GM21723 (cell line): ENCODE data around the gene PNMA8B.
"Not testable (repeated sequence)": the region's sequence is repeated elsewhere in the genome, so short reads cannot be mapped to it uniquely, and the experiment has no call there.

Experiments
- ATAC-seq: cut with Tn5 transposase; IDR thresholded peaks from one replicate; pipeline ENCODE4 v1.9.1; 2021; ENCODE audit warnings: mild to moderate bottlenecking, moderate library complexity; ENCODE audit not compliant: unreplicated experiment

PNMA8B gene, protein sequence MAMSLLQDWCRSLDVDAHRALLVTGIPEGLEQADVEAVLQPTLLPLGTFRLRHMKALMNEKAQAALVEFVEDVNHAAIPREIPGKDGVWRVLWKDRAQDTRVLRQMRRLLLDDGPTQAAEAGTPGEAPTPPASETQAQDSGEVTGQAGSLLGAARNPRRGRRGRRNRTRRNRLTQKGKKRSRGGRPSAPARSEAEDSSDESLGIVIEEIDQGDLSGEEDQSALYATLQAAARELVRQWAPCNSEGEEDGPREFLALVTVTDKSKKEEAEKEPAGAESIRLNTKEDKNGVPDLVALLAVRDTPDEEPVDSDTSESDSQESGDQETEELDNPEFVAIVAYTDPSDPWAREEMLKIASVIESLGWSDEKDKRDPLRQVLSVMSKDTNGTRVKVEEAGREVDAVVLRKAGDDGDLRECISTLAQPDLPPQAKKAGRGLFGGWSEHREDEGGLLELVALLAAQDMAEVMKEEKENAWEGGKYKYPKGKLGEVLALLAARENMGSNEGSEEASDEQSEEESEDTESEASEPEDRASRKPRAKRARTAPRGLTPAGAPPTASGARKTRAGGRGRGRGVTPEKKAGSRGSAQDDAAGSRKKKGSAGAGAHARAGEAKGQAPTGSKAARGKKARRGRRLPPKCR

DNA sequence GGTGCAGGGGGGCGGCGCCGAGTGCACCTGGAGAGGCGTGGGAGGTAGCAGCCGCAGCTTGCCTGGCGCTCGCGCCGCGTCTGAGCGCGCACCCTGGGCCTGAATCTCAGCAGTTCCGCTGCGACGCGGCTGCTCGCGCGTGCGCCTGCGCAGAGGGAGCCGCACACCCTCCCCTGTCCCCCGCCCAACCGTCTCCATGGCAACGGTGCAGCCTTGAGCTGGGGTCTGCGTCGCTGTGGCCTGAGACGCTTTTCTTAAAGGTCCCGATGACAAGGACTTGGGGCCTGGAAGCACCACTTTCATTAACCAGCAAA is at the start of gene PNMA8B:
Gene PNMA8B (minus strand): TSS at position 82 of the 314 bp plus-strand sequence. CDS start 402 bp downstream, outside the sequence.
- ATAC-seq, result no peak

DNA sequence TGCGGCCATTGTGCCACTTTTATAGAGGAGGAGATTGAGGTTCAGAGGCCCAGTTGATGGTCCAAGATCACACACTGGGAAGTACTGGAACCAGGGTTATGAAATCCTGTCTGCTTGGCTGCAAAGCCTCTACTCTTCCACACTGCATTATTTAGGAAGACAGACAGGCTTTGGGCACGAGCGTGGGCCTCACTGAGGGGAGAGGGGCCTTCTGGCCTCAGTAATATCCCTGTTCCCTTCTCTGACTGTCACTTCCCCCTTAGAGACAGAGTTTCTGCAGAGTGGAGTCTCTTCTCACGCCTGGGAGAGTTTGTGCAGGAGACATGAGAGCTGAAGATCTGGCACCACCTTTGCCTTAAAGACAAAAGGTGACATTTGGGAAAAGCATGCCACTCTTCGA is 49.0 kb upstream of the PNMA8B start:
- no peak for ATAC-seq

DNA sequence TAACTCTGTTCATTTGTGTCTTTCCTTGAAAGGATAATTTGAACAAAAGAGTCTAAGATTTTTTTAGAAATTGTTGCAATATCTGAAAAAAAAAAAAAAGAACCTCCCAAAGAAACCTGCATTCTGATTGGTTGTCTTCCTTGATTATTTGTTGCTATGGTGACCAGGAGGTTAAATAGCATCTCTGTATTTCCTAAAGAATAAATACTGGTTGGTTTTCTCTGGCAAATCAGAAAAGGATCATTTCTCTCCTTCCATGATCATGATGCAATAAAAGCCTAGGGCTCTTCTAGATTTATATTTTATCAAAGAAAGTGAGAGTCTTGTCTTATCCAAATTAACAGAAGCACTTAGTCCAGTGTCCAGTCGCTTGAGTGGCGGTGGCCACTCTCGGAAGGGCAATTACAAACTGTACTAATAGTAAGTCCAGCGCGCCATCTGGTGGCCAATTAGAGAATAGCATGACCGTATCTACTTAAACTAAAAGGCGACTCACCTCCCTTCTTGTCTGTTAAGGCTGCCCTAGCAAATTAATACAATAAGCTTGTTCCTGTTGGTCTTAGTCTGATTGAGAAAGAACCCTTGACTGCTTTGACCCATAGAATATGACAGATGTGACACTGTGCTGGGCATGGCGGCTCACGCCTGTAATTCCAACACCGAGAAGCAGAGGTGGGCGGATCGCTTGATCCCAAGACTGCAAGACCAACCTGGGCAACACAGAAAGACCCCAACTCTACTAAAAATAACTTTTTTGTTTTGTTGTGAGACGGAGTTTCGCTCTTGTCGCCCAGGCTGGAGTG is 47.0 kb upstream of the PNMA8B start:
- no peak for ATAC-seq

DNA sequence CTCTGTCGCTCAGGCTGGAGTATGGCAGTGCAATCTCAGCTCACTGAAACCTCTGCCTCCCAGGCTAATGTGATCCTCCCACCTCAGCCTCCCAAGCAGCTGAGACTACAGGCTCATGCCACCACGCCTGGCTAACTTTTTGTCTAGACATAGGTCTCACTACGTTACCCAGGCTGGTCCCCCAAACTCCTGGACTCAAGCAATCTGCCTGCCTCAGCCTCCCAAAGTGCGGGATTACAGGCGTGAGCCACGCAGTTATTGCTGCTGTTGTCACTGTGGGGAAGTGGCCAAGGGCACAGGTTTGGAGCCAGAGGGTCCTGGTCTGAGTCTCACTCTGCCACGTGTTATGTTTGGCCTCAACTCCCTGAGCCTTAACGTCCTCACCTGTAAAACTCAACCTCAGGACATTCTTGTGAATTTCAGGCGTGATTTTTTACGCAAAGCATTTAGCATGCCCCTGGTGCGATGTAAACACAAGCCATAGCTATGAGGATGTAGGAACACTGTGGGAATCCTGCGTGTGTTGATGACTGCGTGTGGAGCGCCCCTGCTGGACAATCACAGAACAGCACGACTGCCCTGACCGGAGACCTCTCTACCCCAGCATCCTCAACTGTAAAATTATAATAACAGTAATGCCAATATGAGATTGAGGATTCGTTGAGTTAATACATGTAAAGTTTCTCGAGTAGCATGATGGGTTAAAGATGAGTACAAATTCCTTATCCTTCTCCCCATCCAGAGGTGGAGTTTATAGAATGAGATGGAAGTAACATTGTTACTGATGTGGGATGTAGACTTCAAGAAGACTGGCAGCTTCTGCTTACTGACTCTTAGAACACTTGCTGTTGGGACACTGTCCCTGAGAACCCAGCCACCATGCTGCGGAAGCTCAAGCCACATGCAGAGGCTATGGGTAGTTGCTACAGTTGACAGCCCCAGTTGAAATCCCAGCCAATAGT is 41.8 kb upstream of the PNMA8B start:
- no peak for ATAC-seq

DNA sequence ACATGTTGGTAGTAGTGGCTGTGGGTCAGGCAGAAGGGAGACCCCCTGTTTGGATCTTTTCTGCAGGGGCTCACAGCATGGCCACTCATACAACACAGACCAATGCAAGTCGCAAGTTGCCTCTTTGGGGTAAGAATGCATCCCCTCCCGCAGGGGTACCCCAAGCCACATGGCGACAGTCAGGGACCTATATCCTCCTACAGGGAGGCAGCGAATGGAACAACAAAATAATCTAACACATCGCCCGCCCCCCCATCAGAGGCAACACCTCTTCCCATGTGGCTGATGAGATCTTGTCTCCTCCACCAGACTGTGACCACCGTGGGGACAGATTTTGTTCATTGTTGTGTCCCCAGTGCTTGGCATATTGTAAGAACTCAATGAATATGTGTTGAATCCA is 40.7 kb upstream of the PNMA8B start:
- ATAC-seq, result no peak

DNA sequence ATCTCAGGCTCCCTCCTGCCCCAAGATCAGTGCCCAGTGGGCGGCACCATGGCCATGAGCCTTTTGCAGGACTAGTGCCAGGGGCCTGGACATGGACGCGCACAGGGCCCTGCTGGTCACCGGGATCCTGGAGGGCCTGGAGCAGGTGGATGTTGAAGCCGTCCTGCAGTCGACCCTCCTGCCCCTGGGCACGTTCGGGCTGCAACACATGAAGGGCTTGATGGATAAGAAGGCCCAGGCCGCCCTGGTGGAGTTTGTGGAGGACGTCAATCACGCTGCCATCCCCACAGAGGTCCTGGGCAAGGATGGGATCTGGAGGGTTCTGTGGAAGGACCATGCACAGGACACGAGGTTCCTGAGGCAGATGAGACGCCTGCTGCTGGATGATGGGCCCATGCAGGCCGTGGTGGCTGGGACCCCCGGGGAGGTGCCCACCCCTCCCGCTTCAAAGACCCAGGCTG is 38.0 kb upstream of the PNMA8B start:
- ATAC-seq, result no peak

DNA sequence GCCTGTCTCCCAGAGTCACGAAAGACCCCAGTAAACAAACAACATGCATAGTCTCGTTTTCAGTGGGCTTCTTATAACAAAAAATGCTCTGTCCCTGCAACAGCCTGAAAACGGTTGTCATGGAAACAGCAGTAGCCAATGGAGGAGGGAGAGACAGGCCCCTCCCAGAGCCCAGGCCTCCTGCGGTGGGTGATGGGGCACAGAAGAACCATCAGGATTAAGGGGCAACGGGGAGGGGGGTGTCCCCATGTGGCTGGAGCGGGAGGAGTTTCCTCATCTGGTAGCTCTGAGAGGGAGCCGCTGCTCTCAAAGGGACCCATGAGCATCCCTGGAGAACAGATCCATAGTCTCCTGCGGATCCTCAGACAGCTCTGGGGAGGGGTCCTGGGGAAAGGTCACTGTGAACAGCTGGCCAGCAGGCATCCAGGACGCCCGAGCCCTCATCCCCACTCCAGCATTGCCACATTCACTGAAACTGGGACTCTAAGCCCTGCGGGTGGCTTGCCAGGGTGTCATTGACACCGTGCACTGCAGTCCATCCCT is 37.5 kb upstream of the PNMA8B start:
- no peak for ATAC-seq

DNA sequence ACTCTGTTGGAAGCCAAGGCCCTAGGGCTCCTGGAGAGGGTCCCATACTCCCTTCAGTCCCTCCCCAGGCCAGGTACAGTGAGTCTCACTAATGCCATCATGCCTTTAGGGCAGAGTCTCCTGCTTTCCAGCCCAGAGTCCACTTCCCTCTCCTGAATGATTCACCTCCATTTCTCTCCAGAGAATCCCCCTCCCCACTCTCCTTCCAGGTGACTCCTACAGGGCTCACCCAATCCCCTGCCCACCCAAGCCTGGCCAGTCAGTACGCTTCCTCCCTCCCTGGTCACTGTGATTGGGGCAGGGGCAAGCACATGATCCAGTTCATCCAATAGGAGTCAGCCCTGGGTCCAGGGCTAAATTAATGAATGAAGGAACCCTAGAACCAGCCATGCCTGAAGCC is 35.0 kb upstream of the PNMA8B start:
- ATAC-seq, result no peak

DNA sequence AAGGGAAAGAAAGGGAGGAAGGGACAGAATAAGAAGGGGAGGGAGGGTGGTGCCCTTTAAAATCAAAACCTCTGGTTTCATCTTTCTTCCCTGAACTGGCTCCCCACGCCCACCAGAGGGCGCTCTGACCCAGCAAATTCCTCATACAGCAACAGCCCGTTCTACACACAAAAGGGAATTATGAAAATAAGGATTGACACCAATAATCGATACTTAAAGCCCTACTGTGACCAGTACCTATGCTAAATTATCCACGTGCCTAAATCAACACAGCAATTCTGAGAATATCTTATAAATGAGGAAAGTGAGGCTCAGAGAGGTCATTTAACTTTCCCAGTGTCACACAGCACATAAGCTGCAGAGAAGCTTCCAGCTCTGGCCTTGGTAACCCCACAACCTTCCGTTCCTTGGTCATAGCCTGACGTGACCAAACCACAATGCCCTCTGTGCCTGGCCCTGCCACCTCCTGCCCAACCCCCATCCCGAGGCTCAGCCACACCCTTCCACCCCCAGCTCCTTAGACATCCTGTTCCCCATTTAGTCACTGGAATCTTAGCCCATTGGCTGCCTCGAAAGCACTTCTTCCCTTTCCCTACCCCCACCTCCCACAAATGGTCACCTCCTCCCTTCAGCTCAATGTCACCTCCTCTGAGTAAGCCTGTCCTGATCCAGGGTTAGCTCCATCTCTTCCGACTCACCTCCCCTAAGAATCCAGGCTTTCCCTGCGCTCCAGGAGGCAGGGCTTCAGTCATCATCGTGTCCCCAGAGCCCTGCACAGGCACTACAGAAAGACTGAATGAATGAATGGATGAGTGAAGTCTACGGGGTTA is 34.2 kb upstream of the PNMA8B start:
- no peak for ATAC-seq

DNA sequence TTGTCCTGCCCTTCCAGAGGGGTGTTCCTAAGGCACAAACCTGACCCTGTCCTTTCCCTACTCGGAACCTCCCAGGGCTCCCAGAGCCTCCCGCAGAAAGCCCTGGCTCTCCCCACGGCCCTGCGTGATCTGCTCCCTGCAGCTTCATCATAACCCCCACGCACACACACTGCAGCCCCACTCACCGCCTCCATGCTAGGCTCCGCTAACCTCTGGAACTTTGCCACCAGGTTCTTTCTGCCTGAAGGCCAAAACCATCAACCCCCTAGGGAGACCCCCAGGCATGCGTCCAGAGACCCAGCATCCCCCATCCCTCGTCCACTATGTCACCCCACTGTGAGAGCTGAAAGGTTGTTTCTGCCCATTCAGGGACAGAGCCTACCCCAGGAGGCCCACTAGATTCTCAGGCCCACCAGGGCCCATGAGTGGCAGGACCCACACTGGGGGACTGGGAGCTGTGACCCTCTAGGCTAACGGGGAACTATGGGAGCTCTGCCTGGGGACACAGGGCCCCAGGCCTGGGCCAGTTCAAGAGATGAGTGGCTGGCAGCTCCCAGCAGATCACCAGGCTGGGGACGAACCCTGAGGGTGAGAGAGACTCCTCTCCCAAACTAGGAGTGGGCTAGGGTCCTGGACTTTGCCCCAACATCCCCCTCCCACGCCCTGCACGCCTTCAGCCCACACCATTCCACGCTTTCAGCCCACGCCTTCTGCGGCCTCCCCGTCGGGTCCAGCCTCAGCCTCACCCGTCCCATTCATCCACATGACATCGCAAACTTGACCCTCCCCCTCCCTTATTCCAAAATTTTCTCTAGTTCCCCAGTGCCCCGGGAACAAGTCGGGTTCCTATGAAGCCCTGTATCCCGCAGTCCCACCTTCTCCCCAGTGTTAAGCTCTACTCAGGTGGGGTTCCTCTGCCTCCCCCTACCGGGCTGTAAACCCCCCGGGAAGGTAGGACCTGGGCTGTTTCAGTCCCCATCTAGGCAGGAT is 33.2 kb upstream of the PNMA8B start:
- no peak for ATAC-seq

DNA sequence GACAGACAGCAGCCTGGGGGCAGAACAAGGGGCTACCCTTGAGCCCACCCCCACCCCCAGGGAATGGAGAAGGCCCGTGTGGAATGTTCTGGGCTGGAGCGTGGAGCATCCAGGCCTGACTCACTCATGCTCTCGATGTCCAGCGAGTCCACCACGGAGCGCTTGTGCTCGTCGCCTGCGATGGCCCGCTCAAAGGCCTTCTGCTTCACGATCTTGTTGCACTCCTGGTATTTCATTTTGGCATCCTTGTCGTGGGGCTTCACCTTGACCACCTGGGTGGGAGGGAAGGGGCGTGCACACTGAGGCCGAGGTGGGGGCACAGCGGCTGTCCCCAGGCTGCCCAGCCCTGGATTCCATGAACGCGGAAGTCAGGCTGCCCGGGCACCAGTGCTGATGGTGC is 31.1 kb upstream of the PNMA8B start:
- ATAC-seq, result not testable (repeated sequence)

DNA sequence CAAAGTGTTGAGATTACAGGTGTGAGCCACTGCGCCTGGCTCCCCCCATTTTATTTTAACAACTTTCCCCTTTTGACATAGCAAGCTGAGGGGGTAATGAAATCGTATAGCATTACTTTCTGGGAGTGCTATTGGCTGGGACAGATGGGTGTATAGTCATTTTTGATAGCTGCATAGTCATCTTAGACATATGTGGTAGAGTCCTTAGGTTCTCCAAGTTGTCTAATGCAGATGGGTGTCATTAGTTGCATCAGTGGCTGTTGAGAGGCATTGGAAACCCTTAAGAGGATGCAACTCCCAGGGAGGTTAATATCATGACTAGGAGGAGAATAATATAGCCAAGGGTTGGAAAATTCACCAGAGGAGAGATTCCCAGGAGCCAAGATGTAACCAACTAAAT is 28.6 kb upstream of the PNMA8B start:
- ATAC-seq, result no peak

DNA sequence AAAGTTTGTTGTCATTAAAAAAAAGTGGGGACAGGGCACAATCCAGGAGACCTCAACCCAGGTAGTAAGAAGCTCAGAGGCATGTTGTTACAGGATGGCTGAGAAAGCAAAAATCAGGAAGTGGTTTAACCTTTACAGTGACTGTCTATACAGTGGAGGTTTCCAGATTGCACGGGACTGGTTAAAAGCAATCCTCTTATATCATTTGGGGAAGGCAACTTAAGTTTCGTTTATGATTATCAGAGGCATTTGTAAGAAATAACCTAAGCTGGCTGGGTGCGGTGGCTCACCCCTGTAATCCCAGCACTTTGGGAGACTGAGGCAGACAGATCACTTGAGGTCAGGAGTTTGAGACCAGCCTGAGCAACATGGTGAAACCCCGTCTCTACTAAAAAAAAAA is 27.3 kb upstream of the PNMA8B start:
- not testable (repeated sequence) for ATAC-seq

DNA sequence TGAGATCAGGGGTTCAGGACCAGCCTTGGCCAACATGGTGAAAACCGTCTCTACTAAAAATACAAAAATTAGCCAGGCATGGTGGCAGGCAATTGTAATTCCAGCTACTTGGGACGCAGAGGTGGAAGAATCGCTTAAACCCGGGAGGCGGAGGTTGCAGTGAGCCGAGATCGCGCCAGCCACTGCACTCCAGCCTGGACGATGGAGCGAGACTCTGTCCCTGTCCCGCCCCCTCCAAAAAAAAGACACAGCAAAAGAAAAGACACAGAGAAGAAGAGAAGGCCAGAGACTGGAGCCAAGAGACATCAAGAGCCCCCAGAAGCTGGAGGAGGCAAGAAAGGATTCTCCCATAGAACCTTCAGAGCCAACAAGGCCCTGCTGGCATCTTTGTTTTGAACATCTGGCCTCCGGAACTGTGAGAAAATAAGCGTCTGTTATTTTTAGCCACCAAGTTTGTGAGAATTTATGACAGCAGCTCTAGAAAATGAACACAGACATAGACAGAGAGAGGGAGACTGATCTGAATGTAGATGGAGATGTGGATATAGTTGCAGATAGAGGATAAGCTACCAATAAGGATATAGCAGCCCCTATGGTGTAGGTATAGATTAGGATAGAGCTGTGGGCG is 25.7 kb upstream of the PNMA8B start:
- ATAC-seq, result no peak

DNA sequence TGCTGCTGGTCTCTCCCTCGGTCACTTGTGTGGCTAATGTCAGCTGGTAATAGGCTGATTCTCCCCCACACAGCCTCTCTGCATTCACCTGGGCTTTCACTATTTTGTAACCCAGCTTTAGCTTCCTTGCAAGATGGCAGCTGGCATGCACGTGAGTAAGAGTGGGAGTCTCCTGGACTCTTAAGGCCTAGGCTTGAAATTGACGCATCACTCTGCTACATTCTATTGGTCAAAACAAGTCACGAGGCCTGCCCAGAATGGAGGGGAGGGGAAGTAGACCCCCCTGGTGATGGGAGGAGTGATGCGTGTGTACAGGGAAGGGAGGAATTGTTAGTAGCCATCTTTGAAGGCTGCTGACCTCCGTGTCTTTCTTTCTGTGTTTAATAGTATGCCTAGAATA is 24.9 kb upstream of the PNMA8B start:
- ATAC-seq, result no peak

DNA sequence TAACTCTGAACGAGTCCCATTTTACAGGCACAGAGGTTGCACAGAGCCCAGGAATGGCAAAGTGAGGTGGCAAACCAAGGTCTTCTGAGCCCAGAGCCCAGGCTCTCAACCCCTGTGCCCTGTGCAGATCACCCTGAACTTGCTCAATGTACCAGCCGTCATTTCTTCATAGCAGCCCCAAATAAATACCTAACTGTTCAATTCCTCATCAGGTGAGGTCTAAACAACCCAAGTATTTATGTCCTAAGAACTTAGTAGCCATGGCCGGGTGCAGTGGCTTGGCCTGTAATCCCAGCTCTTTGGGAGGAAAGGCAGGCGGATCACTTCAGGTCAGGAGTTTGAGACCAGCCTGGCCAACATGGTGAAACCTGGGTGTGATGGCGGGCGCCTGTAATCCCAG is 21.8 kb upstream of the PNMA8B start:
- ATAC-seq, result no peak

DNA sequence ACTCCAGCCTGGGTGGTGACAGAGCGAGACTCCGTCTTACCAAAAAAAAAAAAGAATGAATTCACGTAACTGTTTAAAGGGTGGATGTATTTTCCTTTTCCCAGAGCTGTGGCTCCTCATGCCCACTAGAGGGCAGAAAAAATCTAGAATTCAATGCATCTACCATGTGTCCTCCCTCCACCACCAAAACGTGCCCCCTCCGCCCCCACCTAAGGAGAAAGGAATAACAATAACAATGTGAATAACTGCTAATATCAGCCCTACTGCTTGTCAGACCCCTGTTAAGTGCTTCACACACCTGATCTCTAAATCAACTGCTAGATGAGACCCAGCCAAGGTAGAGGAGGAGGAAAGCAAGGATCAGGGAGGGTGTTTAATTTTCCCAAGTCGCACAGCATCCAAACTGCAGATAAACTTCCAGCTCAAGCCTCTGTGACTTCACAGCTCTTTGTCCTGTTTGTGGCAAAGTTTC is 20.2 kb upstream of the PNMA8B start:
- ATAC-seq, result no peak

DNA sequence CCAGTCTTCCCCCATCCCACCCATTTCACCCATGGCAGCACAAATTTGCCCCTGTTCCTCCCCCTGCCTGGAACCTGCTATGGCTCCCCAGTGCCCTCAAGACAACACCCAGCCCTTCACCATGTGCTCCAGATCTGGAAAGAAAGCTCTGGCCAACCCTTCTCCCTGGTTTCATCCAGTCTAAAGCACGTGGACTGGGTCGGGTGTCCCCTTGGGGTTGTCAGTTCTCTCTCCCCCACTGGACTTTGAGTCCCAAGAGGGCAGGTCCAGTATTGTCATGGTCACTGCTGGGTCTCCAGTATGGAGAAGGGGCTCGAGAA is 19.6 kb upstream of the PNMA8B start:
- ATAC-seq, result no peak
